Prostate gland (tissue), 2 donors: ENCODE results near the gene DPYSL5. TPM values are rescaled to one million over a fixed set of nuclear protein-coding genes. Genes with fewer than 3 reads are reported as not detected.

Experiments
- DNase-seq: peaks from one replicate; pipeline ENCODE4 v3.0.0-alpha.2; 2019; ENCODE audit warnings: low spot score
- H3K27ac ChIP-seq, 2 donors: fragments of 200-600 bp; sonication (generic); 2 replicates each; pipeline ENCODE4 v1.5.1; 2017 to 2019
- H3K27me3 ChIP-seq: fragments of 200-600 bp; sonication (generic); replicated peaks from 2 replicates; pipeline ENCODE4 v1.5.1; 2019; ENCODE audit not compliant: insufficient read depth
- H3K36me3 ChIP-seq, 2 donors: fragments of 200-600 bp; sonication (generic); 1 replicate in 1 of 2; 2 replicates in 1 of 2; pipeline versions ENCODE4 v1.5.1 to v1.8.1; 2017 to 2019
- H3K4me1 ChIP-seq: fragments of 200-600 bp; sonication (generic); replicated peaks from 2 replicates; pipeline ENCODE4 v1.5.1; 2019
- H3K4me3 ChIP-seq, 2 donors: fragments of 200-600 bp; sonication (generic); 2 replicates each; pipeline ENCODE4 v1.5.1; 2017 to 2019
- H3K9me3 ChIP-seq: fragments of 200-600 bp; sonication (generic); 2 replicates; pipeline ENCODE4 v1.5.1; 2017
- CTCF ChIP-seq, 4 experiments: fragments of 200-600 bp in 2 of 4; fragments of 450-650 bp in 2 of 4; sonication (generic) in 2 of 4; IDR thresholded peaks; 1 replicate in 3 of 4; 2 replicates in 1 of 4; pipeline ENCODE4 v1.5.1; 2016 to 2019; ENCODE audit warnings: antibody characterized with exemption in 4 of 4, mild to moderate bottlenecking in 2 of 4, moderate library complexity in 2 of 4
- POLR2A ChIP-seq: fragments of 450-650 bp; IDR thresholded peaks from one replicate; pipeline ENCODE4 v1.6.1; 2016; ENCODE audit warnings: antibody characterized with exemption, mild to moderate bottlenecking
- POLR2AphosphoS5 ChIP-seq: sonication (generic); formaldehyde crosslinking; IDR thresholded peaks from one replicate; pipeline ENCODE4 v1.6.1; 2017; ENCODE audit warnings: antibody characterized with exemption
- whole genome bisulfite sequencing: methylation state at CpG from one replicate; pipeline ENCODE4 v1.1.5; 2018; 5-methylcytosine and 5-hydroxymethylcytosine counted together
- intact Hi-C: fragments of 100-400 bp; cut with DNase I; formaldehyde crosslinking; loops from one replicate; pipeline ENCODE4 v1.14.2; 2022
- total RNA-seq, 2 donors: library from RNA; depleted of rRNA; stranded (reverse); fragments of >200 nt; gene quantifications; one replicate each; pipeline ENCODE4 v1.1.0, GENCODE V29; 2016

The DPYSL5 gene
- total RNA-seq, 2 donors from 2014 or later = 1.2 TPM; not detected in 1

GRCh38 chr2:26903676-26904075 lies 55.7 kb downstream of the DPYSL5 start:
- TF ChIP-seq POLR2A (no peak), CTCF (IDR thresholded peaks at IDR 0.05) (no peak), POLR2AphosphoS5 (no peak)
- H3K27me3 ChIP-seq = no peaks in the 10 kb centered on the region
- H3K4me1 ChIP-seq = no peaks in the 10 kb centered on the region

GRCh38 chr2:26904839-26905238 lies 56.9 kb downstream of the DPYSL5 start:
- WGBS = 73% methylated on average over 2 of the region's 2 CpGs
- H3K9me3 ChIP-seq = no peaks in the 10 kb centered on the region
- intact Hi-C loops = no loop called here

More at GRCh38 chr2:26903676-26904075, 55.7 kb downstream of the DPYSL5 start:
- 79% methylated on average over 5 of the region's 5 CpGs for WGBS
- Histone ChIP-seq H3K27ac (no peak overlapping the region), H3K4me3 (no peak overlapping the region), H3K9me3 (no peaks in the 10 kb centered on the region), H3K36me3 (no peaks in the 10 kb centered on the region)
- DNase-seq = no peak
- intact Hi-C loops = no loop called here

GRCh38 chr2:26905341-26906198 lies 57.6 kb downstream of the DPYSL5 start:
- Histone ChIP-seq H3K36me3 (no peaks in the 10 kb centered on the region), H3K4me1 (no peaks in the 10 kb centered on the region), H3K9me3 (no peaks in the 10 kb centered on the region), H3K27ac (no peak overlapping the region), H3K4me3 (no peak overlapping the region), H3K27me3 (no peaks in the 10 kb centered on the region)
- intact Hi-C loops = no loop called here
- WGBS = 64% methylated on average over 12 of the region's 12 CpGs
- no peak for TF ChIP-seq CTCF (IDR thresholded peaks at IDR 0.05)
- no peak for TF ChIP-seq POLR2AphosphoS5
- no peak for TF ChIP-seq POLR2A
- DNase-seq = no peak

More at GRCh38 chr2:26904839-26905238, 56.9 kb downstream of the DPYSL5 start:
- H3K27ac ChIP-seq = no peak overlapping the region
- TF ChIP-seq POLR2AphosphoS5 (no peak), CTCF (IDR thresholded peaks at IDR 0.05) (no peak), POLR2A (no peak)
- H3K36me3 ChIP-seq = no peaks in the 10 kb centered on the region
- no peak overlapping the region for H3K4me3 ChIP-seq
- no peaks in the 10 kb centered on the region for H3K4me1 ChIP-seq
- no peak for DNase-seq
- H3K27me3 ChIP-seq = no peaks in the 10 kb centered on the region

- Histone ChIP-seq H3K4me1 (no peaks in the 10 kb centered on the region), H3K27ac (no peak overlapping the region), H3K4me3 (no peak overlapping the region), H3K27me3 (no peaks in the 10 kb centered on the region), H3K36me3 (no peaks in the 10 kb centered on the region), H3K9me3 (no peaks in the 10 kb centered on the region)
- 86% methylated on average over 7 of the region's 7 CpGs for WGBS
- intact Hi-C loops = no loop called here
- TF ChIP-seq CTCF (IDR thresholded peaks at IDR 0.05) (no peak), POLR2A (no peak), POLR2AphosphoS5 (no peak)
- no peak for DNase-seq
These were observed 59.5 kb downstream of the DPYSL5 start for GRCh38 chr2:26907416-26907815.

GRCh38 chr2:26910176-26910575 lies 62.2 kb downstream of the DPYSL5 start:
- no peaks in the 10 kb centered on the region for H3K4me1 ChIP-seq
- H3K27me3 ChIP-seq = no peaks in the 10 kb centered on the region
- H3K9me3 ChIP-seq = no peaks in the 10 kb centered on the region
- no peaks in the 10 kb centered on the region for H3K36me3 ChIP-seq
- no peak overlapping the region for H3K4me3 ChIP-seq
- intact Hi-C loops = no loop called here
- 98% methylated on average over 2 of the region's 2 CpGs for WGBS
- DNase-seq = no peak
- H3K27ac ChIP-seq = no peak overlapping the region
- TF ChIP-seq POLR2A (no peak), CTCF (IDR thresholded peaks at IDR 0.05) (no peak), POLR2AphosphoS5 (no peak)
